Measurements from ENCODE around the gene CSTPP1. TPM values are rescaled to one million over a fixed set of nuclear protein-coding genes. Genes with fewer than 3 reads are reported as not detected.
A peak's percentile ranks its signal among the peaks of the same experiment; 100 is the strongest.
"Not testable (repeated sequence)": the region's sequence is repeated elsewhere in the genome, so short reads cannot be mapped to it uniquely, and the experiment has no call there.

The CSTPP1 gene
- total RNA-seq, 2 donors from 2014 or later, result 23.4 to 27.6 TPM

DNA sequence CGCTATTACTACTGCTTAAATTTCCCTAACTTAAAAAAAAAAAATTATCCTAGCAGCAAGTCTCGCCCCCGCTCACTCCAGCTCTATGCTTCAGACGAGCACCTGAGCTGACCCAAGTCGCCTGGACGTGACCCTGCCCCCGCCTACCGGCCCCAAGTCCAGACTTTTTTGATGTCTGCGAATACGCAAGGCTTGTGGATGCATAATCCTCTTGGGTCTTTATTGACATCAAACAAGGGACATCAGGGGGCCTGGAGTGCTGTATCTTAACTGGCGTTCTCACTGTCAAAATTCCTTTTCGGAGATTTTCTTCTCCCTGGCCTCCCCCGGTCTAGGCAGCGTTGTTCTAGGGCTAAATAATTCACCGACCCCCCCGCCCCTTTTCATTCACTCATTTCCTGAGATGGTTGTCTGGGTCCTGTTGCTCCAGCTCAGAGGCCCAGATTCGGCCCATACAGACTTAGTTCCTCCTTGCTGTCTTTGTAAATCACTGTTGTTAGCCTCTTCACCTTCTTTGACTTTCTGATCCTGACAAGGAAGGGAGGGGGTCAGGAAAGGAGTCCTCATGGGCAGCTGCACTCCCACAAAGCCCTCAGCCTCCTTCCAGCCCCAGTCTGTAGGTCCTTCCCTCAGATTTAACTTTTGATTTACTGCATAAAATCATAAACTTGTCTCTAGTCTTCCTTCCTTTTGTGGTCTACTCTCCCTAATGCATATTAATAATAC is 17.6 kb upstream of the CSTPP1 start:
- no peaks in the 10 kb centered on the region for H3K36me3 ChIP-seq
- H3K27ac ChIP-seq, result no peak overlapping the region
- TF ChIP-seq, protein P1, sequence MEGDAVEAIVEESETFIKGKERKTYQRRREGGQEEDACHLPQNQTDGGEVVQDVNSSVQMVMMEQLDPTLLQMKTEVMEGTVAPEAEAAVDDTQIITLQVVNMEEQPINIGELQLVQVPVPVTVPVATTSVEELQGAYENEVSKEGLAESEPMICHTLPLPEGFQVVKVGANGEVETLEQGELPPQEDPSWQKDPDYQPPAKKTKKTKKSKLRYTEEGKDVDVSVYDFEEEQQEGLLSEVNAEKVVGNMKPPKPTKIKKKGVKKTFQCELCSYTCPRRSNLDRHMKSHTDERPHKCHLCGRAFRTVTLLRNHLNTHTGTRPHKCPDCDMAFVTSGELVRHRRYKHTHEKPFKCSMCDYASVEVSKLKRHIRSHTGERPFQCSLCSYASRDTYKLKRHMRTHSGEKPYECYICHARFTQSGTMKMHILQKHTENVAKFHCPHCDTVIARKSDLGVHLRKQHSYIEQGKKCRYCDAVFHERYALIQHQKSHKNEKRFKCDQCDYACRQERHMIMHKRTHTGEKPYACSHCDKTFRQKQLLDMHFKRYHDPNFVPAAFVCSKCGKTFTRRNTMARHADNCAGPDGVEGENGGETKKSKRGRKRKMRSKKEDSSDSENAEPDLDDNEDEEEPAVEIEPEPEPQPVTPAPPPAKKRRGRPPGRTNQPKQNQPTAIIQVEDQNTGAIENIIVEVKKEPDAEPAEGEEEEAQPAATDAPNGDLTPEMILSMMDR (IDR thresholded peaks at IDR 0.05), result no peak
- peak overlapping the region; percentile 72 for H3K4me3 ChIP-seq
- DNase-seq (ENCODE audit: low spot score) (no peak), ATAC-seq (ENCODE audit: insufficient number of reproducible peaks, low FRiP score, low read depth) (no peak)
- H3K27me3 ChIP-seq (replicated peaks; ENCODE audit: insufficient read depth), result no peaks in the 10 kb centered on the region
- no peaks in the 10 kb centered on the region for H3K9me3 ChIP-seq
- peaks cover 0 to 52% of the 10 kb centered on the region in 2 donors for H3K4me1 ChIP-seq (ENCODE audit: control insufficient read depth in 1 of 2, low read depth in 2 of 2)

DNA sequence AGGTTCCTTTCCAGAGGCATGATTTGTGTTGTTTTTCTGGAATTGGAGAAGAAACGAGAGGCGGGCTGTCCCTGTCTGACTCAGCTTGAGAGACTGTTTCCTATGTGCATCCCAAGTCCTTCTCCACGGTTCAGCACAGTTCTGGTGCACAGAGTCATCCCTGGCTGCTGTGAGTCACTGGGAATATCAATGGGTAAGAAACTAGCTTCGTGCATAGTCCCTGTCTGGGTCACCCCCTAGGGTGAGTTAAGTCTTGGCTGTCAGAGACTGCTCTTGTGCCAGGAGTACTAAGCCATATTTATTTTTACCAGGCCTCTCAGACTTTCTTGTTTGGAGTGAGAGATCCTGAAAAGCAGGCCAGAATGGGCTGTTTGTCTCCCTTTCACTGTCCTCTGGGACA is 15.8 kb upstream of the CSTPP1 start:
- peak overlapping the region; percentile 20 to 44 for H3K27ac ChIP-seq
- no peaks in the 10 kb centered on the region for H3K27me3 ChIP-seq (replicated peaks; ENCODE audit: insufficient read depth)
- no peak overlapping the region for H3K4me3 ChIP-seq
- DNase-seq (ENCODE audit: low spot score), result peak; percentile 35
- peaks cover 0 to 40% of the 10 kb centered on the region in 2 donors for H3K4me1 ChIP-seq (ENCODE audit: control insufficient read depth in 1 of 2, low read depth in 2 of 2)
- ATAC-seq (ENCODE audit: insufficient number of reproducible peaks, low FRiP score, low read depth), result no peak
- no peaks in the 10 kb centered on the region for H3K36me3 ChIP-seq
- TF ChIP-seq, protein P1 (IDR thresholded peaks at IDR 0.05), result no peak
- no peaks in the 10 kb centered on the region for H3K9me3 ChIP-seq

DNA sequence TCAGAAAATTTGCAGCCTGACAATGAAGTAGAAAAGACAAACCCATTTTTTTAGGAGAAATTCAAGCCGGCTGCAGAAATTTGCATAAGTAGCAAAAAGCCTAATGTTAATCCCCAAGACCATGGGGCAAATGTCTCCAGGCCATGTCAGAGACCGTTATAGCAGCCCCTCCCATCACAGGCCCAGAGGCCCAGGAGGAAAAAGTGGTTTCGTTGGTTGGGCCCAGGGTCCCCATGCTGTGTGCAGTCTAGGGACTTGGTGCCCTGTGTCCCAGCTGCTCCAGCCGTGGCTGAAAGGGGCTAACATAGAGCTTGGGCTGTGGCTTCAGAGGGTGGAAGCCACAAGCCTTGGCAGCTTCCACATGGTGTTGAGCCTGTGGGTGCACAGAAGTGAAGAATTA is 8.6 kb upstream of the CSTPP1 start:
- not testable (repeated sequence) for H3K27ac ChIP-seq; DNase-seq (ENCODE audit: low spot score); H3K4me1 ChIP-seq (ENCODE audit: control insufficient read depth in 1 of 2, low read depth in 2 of 2); H3K27me3 ChIP-seq (replicated peaks; ENCODE audit: insufficient read depth); H3K4me3 ChIP-seq; H3K9me3 ChIP-seq; H3K36me3 ChIP-seq; ATAC-seq (ENCODE audit: insufficient number of reproducible peaks, low FRiP score, low read depth)

DNA sequence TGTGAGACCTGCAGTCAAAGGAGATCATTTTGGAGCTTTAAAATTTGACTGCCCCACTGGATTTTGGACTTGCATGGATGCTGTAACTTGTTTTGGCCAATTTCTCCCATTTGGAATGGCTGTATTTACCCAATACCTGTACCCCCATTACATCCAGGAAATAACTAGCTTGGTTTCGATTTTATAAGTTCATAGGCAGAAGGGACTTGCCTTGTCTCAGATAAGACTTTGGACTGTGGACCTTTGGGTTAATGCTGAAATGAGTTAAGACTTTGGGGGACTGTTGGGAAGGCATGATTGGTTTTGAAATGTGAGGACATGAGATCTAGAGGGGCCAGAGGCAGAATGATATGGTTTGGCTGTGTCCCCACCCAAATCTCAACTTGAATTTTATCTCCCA is 7.9 kb upstream of the CSTPP1 start:
- not testable (repeated sequence) for H3K27ac ChIP-seq; DNase-seq (ENCODE audit: low spot score); ATAC-seq (ENCODE audit: insufficient number of reproducible peaks, low FRiP score, low read depth); H3K36me3 ChIP-seq; H3K9me3 ChIP-seq; H3K27me3 ChIP-seq (replicated peaks; ENCODE audit: insufficient read depth); H3K4me1 ChIP-seq (ENCODE audit: control insufficient read depth in 1 of 2, low read depth in 2 of 2); H3K4me3 ChIP-seq

DNA sequence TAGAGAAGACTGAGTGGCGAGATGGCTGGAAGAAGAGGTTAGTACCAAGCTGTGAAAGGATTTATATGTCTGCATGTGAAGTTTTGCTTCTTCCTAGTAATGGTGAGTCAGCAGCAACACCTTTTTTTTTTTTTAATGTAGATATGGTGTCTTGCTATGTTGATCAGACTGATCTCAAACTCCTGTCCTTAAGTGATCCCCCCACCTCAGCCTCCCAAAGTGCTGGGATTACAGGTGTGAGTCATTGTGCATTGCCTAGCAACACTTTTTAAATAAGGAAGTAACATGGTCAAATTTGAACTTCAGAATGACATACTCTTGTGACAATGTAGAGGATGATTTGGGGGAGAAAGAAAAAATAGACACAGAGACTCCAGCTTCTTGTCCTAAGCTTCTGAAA is 6.5 kb upstream of the CSTPP1 start:
- Histone ChIP-seq H3K36me3 (no peaks in the 10 kb centered on the region), H3K4me3 (no peak overlapping the region), H3K4me1 (ENCODE audit: control insufficient read depth in 1 of 2, low read depth in 2 of 2) (no peaks in the 10 kb centered on the region), H3K9me3 (no peaks in the 10 kb centered on the region), H3K27ac (no peak overlapping the region), H3K27me3 (replicated peaks; ENCODE audit: insufficient read depth) (no peaks in the 10 kb centered on the region)
- DNase-seq (ENCODE audit: low spot score) (no peak), ATAC-seq (ENCODE audit: insufficient number of reproducible peaks, low FRiP score, low read depth) (no peak)
- TF ChIP-seq, protein P1 (IDR thresholded peaks at IDR 0.05), result no peak

DNA sequence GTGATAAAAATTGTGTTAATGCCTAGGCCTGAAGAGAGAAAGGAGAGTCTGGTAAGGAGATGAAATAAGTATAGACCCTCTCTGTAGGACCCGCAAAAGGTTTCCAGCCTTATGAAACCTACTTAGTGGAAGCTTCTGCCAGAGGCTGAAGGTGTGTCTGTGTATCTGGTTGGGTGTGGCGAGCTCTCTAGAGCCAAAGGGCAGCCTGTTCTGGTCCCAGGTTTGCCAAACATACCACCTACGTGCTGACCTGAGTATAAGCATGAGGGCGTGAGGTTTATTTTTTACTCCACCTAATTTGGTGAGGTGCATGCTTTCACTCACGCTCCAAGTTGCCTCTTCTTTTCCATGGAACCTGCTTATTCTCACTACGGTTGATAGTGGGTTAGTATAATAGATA is 5.6 kb downstream of the CSTPP1 start:
- Histone ChIP-seq H3K9me3 (no peaks in the 10 kb centered on the region), H3K27me3 (replicated peaks; ENCODE audit: insufficient read depth) (no peaks in the 10 kb centered on the region), H3K4me1 (ENCODE audit: control insufficient read depth in 1 of 2, low read depth in 2 of 2) (peaks cover 1 to 7% of the 10 kb centered on the region in 2 donors), H3K36me3 (no peaks in the 10 kb centered on the region), H3K4me3 (no peak overlapping the region), H3K27ac (no peak overlapping the region)
- no peak for DNase-seq (ENCODE audit: low spot score)
- TF ChIP-seq, protein P1 (IDR thresholded peaks at IDR 0.05), result no peak
- ATAC-seq (ENCODE audit: insufficient number of reproducible peaks, low FRiP score, low read depth), result no peak
